GM19099 (cell line): Measurements from ENCODE around the gene FLNC.

Source experiments
- POLR2A ChIP-seq: IDR thresholded peaks from 3 replicates; pipeline ENCODE4 v1.6.1; 2011; ENCODE audit warnings: low read depth; ENCODE audit not compliant: insufficient read length; ENCODE audit errors: extremely low read depth

FLNC gene, protein sequence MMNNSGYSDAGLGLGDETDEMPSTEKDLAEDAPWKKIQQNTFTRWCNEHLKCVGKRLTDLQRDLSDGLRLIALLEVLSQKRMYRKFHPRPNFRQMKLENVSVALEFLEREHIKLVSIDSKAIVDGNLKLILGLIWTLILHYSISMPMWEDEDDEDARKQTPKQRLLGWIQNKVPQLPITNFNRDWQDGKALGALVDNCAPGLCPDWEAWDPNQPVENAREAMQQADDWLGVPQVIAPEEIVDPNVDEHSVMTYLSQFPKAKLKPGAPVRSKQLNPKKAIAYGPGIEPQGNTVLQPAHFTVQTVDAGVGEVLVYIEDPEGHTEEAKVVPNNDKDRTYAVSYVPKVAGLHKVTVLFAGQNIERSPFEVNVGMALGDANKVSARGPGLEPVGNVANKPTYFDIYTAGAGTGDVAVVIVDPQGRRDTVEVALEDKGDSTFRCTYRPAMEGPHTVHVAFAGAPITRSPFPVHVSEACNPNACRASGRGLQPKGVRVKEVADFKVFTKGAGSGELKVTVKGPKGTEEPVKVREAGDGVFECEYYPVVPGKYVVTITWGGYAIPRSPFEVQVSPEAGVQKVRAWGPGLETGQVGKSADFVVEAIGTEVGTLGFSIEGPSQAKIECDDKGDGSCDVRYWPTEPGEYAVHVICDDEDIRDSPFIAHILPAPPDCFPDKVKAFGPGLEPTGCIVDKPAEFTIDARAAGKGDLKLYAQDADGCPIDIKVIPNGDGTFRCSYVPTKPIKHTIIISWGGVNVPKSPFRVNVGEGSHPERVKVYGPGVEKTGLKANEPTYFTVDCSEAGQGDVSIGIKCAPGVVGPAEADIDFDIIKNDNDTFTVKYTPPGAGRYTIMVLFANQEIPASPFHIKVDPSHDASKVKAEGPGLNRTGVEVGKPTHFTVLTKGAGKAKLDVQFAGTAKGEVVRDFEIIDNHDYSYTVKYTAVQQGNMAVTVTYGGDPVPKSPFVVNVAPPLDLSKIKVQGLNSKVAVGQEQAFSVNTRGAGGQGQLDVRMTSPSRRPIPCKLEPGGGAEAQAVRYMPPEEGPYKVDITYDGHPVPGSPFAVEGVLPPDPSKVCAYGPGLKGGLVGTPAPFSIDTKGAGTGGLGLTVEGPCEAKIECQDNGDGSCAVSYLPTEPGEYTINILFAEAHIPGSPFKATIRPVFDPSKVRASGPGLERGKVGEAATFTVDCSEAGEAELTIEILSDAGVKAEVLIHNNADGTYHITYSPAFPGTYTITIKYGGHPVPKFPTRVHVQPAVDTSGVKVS (N-terminal part only)

DNA sequence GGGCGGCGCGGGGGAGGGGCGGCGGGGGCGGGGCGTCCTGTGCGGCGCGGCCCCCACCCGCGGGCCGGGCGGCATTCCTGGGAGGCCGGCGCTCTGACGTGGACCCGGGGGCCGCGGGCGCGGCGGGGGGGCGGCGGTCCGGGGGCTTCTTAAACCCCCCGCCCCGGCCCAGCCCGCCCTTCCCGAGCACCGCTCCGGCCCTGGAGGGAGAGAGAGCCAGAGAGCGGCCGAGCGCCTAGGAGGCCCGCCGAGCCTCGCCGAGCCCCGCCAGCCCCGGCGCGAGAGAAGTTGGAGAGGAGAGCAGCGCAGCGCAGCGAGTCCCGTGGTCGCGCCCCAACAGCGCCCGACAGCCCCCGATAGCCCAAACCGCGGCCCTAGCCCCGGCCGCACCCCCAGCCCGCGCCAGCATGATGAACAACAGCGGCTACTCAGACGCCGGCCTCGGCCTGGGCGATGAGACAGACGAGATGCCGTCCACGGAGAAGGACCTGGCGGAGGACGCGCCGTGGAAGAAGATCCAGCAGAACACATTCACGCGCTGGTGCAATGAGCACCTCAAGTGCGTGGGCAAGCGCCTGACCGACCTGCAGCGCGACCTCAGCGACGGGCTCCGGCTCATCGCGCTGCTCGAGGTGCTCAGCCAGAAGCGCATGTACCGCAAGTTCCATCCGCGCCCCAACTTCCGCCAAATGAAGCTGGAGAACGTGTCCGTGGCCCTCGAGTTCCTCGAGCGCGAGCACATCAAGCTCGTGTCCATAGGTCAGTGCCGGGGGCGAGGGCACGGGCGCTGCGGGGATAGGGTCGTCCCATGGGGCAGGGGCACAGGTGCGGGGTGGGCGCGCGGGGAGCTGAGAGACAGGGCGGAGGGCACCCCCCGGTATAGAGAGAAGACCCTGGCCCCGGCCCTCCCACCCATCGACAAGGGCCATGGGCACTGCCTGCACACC, at the start of gene FLNC:
FLNC (plus strand) TSS at position 176 of the 947 bp plus-strand sequence; CDS start at position 408, 232 bp downstream.
- no peak for TF ChIP-seq POLR2A

DNA sequence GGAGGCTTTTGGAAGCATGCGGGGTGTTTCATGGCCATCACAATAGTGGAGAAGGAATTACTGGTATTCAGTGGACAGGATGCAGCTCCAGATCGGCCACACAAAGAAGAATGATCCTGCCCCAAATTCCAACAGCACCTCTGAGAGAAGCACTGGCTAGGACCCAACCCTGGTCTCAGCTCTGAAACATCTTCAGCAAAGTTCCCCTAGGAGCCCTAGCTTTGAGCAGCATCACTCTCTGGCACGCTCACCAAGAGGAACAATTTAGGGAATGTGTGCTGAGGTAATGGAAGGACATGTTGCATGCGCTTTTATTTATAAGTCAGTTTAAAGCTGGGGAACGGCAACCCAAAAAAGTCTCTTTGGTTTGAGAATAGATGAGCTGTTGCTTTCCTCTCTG, 49.1 kb upstream of the FLNC start:
- TF ChIP-seq POLR2A: no peak

DNA sequence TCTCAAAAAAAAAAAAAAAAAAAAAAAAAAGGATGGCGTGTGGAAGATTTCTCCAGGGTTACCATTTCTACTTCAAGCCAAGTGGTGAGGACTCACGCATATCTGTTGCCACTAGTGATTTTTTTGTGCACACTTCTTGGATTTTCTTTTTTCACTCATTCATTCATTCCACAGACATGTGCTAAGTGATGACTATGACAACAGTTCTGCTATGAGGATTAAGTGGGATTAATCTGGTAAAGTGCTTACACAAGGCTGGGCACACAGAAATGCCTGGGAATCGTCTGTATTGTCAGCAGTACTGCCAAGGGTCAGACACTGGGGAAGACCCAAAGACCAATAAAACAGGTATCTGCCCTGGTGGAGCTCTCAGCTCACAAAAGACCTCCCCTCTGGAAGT, 48.4 kb upstream of the FLNC start:
- no peak for TF ChIP-seq POLR2A

DNA sequence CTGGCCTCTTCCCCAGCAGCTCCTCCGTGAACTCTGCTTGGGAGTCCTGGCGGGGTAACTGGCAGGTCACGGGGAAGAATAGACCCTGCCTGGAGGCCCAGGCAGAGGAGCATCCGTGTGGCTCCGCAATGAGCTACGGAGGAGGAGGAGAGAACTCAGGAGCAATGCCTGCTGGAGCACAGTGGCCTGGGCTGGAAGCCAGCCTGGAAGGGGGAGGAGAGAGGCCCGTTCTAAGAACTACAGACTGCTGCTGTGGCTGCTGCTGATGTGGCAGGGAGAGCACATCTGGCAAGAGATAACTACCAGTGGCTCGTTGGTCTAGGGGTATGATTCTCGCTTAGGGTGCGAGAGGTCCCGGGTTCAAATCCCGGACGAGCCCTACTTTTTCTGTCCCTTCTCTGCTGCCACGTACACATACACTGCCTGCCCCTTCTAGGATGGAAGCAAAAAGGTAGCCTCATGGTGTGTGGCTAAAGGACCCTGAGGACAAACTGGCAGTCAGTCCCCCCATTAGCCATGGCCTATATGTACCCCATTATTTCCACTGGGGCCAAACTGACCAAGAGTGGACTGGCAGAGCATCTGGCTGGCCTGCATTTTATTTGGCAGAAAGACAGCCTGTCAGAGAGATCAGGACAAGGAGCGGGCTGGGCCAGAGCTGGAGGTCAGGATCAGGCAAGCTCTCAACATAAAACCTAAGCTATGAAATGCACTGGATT, 46.9 kb upstream of the FLNC start:
- no peak for TF ChIP-seq POLR2A

DNA sequence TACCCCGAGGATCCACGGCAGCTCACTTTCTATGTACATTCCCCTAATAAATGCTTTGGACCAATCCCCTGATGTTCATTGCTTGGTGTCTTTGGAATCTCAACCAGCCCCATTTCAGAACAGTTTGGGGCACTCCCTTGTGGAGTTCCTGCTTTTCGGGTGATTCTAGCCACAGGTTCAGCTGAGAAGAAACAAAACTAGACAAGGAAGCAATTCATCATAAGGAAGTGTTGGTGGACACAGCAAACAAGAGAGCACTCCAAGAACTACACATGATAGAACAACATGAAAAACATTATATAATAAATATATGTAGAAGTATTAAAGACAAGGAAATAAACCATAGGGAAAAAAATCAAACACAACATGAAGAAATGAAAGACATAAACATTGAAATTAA, 44.5 kb upstream of the FLNC start:
- TF ChIP-seq POLR2A: no peak

DNA sequence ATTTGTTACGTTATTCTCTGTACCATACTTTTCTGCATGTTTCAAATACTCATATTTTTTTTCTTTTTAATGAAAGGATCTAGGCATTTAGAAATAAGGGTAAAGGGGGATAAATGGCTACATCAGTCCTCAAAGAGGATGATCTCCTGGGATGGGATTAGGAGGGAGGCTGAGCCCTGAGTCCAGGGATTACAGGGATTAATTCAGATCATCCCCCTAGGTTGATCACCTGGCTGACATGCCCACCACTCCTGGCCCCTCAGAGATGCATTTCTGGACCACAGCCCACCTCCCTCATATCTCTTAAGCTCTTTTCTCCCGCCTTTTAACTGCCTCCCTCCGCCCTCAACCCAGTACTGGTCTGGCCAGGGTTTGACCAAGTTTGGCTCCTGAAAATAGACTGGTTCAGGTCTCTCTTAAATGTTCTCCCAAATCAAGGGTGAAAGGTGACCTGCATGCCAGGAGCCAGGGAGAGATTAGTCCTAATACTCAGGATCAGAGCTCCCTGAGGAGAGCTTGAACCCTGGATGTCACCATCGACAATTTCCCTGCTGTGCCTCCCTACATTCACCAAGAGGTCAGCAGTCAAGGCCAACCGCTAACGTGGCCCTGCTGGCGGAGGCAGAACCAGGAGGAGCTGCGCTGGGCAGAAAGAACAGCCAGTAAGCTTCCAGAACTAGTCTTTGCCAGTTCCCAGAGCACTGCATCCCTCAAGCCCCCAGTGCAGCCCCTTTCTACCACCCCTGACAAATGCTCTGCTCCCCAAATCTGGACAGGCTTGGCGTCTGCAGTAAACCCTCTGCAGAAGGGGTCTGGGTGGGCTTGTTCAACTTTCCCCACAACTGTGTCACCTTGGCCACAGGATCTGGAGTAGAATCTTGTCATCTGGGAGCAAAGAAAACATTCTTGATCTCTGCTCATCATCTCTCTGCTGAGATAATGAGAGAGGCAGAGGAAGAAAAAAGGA, 41.5 kb upstream of the FLNC start:
- TF ChIP-seq POLR2A: no peak

DNA sequence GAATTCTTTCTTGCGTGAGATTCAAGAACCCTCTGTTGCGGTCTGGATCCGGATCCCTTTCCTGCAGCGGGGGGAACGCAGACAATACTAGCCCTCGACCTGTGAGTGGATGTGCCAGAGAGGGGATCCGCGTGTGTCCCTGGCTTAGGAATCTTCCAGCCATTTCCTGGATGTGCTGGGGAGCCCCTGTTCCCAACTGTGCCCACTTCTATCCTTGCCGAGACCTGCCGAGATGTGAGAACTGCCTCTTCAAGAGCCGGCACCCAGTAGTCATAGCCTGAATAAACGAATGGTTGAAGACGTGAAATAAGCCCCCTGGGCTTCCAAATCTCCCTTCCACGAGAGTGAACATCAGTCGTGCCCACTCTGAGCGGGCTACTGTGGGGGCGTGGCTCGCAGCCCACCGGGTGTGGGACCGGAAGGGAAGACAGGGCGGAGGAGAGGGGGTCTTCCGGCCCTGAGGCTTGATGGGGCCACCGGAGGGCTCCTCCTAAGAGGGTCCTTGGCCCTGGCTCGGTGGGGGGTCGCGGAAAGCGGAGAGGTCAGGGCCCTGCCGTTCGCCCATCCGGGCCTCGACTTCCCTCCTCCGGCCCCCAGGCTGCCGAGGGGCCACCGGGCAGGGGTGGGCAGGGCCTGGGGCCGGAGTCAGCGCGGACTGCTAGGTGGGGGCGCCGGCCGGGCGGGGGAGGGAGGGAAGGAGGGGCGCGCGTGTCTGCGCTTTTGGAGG, 39.7 kb upstream of the FLNC start:
- no peak for TF ChIP-seq POLR2A

DNA sequence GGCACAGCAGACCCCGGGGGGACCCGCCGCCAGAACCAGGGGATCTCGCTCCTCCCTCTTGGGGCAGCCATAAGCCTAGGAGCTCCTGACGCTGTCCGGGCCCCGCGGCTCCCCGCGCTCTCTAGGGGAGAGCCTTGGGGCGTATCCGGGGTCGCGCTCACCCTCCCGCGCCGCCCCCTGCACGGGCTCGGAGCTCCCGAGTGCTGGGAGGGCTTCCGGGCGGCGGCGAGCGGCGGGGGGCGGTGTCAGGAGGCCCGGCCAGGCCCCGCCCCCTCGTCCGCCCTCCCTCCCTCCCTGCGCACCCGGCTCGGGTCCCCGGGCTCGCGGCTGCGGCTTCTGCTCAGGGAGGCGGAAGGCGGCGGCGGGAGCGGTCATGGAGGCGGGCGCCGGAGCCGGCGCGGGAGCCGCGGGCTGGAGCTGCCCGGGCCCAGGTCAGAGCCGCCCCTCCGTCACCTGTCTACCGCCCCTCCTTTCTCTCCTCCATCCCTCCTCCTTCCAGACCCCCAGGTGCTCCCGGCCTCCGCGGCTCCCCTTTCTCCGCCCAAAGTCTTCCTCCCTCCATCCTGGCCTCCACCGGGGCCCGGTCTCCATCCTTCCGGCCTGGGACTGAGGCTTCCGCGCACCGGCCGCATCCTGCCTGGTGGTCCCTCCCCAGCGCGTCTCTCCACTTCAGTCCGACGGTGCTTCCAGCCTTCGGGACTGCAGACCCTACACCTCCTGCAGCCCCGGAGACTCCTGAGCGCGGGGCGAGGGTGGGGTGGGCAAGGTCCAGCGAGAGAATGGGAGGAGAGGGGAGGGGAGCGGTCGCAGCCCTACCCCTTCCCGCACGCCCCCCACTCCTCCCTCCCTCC, 38.9 kb upstream of the FLNC start, which contains the start of gene CCDC136:
CCDC136 (plus strand) TSS at position 848 of the 851 bp plus-strand sequence. CDS start 444 bp downstream, outside the sequence.
- TF ChIP-seq POLR2A: peak; percentile 43

DNA sequence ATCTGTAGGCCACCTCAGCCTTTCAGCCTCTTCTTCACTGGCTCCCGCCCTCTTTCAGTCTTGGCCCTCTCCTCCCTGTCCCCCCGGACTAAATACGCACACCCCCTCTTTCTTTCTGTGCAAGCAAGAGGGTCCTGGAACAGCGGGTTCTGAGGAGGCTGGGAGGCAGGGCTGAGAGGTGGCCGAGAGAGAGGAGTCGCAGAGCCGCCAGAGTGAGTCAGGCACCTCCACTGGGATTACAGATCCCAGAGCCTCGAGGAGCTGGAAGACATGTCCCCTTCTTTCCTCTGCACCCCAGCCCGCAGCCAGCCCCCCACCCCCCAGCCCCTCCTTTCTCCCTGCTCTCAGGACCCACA, 38.3 kb upstream of the FLNC start:
- no peak for TF ChIP-seq POLR2A

DNA sequence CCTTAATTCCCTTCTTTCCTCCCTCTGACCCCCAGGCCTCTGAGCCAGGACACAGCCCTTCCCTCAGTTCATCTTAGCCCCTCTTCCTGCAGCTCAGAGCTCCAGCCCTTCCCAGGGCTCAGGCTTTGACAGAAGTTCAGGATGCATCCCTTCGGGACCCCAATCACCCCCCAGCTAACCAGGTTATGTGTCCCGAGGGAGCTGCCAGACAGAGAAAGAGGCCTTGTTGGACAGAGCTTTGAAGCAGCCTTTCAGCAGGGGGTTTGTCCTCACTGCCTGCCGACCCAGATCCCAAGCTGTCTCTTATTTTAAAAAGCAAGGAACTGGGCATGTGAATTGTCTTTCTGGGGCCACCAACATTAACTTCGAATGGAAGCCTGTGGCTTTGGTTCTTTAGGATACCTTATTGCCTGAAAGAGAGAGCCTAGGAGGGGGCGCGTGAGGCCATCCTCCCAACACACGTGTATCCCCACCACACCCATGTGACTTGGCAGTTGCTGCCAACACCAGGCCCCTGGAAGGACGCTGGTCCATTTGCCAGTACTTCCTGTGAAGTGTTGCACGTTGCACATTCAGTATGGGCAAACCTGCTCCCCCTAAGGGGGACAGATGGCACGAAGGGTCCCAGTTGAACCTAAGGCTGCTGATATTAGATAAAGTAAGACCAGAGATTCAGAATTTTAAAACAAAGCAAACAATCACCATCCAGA, 37.6 kb upstream of the FLNC start:
- TF ChIP-seq POLR2A: no peak

DNA sequence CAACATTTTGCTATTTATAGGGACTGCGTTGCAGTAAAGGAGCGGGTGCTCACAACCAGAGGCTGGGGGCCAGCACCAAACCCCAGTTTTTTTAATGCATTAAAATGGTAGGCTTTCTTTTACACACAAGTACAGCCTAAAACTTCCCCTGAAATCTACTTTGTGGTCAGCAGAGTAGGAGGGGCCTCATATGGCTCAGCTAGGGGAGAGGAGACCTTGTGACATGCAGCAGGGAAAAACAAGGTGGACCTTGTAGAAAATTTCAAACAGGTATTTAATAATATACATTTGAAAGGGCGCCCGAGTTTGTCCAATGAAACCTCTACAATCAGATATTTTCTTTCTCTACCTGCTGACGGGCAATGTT, 37.0 kb upstream of the FLNC start:
- TF ChIP-seq POLR2A: no peak

DNA sequence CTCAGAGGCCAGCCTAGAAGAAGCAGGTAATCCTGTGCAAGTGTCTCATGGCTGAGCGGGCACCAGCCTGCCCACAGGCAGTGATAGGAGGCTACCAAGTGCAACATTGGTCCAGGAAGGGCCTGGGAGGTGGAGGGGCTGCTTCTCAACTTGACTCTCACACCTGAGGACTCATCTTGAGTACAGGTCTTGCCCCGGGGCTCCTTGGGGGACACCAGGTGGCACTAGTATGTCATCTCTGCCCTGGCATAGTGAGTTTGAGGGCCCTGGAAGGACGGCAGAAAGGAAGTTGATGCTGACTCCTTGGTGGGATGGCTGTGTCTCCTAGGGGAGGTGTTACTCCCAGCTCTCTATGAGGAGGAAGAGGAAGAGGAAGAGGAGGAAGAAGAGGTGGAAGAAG, 36.2 kb upstream of the FLNC start:
- TF ChIP-seq POLR2A: no peak
